ENCODE results near the gene MAGI1. TPM values are rescaled to one million over a fixed set of nuclear protein-coding genes. Genes with fewer than 3 reads are reported as not detected.

Gene MAGI1
- total RNA-seq, 1 donor from 2014 or later = 30.5 TPM

GRCh38 chr3:65322910-65323309 lies 715.8 kb downstream of the MAGI1 start:
- no peak for DNase-seq (ENCODE audit: low read depth)

DNA sequence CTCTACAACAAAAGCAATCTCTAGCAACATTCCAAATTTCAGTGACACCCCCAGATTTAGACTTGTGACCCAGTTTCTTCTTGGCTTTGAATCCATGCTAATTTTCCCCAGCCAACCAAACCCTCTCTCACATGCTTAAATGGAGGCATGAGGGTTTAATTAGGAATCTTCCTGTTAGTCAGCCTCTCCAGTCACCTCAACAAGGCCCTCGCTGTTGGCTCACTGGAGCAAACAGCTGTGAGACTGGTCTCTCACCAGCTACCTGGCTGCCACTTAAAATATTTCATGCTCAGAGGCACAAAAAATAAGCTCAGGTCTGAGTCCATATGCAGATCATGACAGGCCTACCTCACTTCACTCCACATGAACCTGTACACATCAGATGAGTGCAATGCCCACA lies 720.5 kb downstream of the MAGI1 start:
- DNase-seq (ENCODE audit: low read depth) = no peak

- DNase-seq (ENCODE audit: low read depth) = peak; percentile 45
These were observed 723.8 kb downstream of the MAGI1 start for GRCh38 chr3:65314916-65315315.

- no peak for DNase-seq (ENCODE audit: low read depth)
These were observed 724.4 kb downstream of the MAGI1 start for GRCh38 chr3:65314269-65314668.

GRCh38 chr3:65313666-65314065 lies 725.1 kb downstream of the MAGI1 start:
- no peak for DNase-seq (ENCODE audit: low read depth)

- no peak for DNase-seq (ENCODE audit: low read depth)
These were observed 732.9 kb downstream of the MAGI1 start for GRCh38 chr3:65305836-65306235.

Other genes with a start within 250 kb of the MAGI1 start
- 20.7 and 26.0 TPM in 2 replicates for gene SLC25A26, start 182.1 kb upstream of the MAGI1 start, total RNA-seq